HG03095 (cell line): ENCODE measurements around the gene FAM181A.

Source experiments
- ATAC-seq: cut with Tn5 transposase; IDR thresholded peaks from one replicate; pipeline ENCODE4 v1.9.1; 2021; ENCODE audit warnings: moderate library complexity; ENCODE audit not compliant: unreplicated experiment

Gene FAM181A

GRCh38 chr14:93903342-93904184 lies 23.6 kb upstream of the FAM181A start:
- ATAC-seq = no peak

DNA sequence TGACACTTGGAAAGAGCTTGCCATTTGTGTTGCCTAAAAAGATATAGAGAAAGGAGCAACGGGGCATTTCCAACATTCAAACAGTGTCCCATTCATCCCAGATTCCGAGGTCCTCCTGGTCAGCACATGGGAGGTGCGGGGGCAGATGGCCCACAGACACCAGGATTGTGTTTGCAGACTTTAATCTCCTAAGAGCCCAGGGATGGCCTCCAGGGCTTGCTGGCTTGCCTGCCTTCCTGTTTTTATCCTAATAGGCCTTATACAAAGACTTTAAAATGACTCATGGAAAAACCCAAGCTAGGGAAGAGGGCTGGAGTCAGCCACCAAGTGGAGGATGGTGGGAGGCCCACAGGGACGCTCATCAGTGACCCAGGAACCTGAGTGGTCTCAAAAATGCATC lies 21.5 kb upstream of the FAM181A start:
- ATAC-seq = no peak

DNA sequence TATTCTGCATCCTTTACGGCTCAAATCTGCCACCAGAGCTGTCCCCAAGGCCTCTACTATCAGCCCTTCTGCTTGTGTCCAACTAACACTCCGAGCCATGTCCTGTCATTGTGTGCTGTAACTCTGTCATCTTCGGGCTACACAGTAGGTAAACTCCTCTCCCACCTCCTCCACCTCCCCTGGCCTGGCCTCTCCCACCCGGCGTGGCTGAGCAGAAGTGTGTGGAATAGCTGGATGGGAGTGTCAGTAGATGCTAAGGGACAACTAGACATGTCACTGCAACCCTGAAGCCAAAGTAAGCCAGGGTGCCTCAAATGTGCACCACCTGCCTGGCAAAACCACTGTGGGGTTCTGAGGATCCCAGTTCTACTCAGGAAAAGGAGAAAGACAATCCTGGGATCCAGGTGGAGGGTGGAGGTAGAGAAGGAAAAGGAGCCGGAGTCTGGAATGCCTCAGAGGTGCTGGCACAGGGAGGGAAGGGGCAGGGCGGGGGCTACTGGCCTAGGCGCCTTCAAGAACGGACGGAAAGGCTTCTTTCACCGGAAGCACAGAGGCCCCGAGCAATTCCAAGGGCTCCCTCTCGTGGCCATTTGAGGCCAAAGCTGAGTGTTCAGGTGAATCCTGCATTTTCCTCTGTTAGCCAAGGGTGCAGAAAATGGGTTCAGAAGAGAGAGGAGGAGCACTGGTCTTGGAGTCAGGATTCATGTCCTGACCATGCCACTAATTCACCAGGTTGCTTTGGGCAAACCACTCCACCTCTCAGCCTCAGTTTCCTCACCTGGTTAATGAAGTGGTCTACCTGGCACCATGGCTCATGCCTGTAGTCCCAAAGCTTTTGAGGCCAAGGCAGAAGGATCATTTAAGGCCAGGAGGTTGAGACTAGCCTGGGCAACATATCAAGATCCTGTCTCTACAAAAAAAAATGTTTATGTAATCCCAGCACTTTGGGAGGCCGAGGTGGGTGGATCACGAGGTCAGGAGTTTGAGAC lies 20.5 kb upstream of the FAM181A start:
- ATAC-seq = peak; percentile 63

- ATAC-seq = no peak
Observed at GRCh38 chr14:93909429-93910128, 17.6 kb upstream of the FAM181A start.

- no peak for ATAC-seq
Observed at GRCh38 chr14:93911975-93912615, 15.0 kb upstream of the FAM181A start.

GRCh38 chr14:93912782-93913181 lies 14.4 kb upstream of the FAM181A start:
- ATAC-seq = no peak

DNA sequence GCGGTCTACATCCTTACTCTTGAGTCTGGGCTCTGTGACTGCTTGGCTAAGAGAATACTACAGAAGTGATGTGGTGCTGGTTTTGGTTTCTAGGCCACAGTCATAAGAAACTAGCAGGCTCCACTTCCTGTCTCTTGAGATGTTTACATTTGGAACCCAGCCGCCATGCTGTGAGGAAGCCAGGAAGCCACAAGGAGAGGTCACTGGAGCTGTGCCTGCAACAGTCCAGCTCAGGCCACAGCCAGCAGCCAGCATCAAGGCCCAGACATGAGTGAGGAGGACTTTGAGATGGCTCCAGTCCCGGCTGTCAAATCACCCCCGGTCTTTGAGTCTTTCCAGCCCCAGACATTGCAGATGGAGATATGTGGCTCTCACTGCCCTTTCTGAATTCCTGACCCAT lies 12.9 kb upstream of the FAM181A start:
- ATAC-seq = no peak

GRCh38 chr14:93915070-93915705 lies 12.0 kb upstream of the FAM181A start:
- no peak for ATAC-seq

- no peak for ATAC-seq
Observed at GRCh38 chr14:93915800-93916199, 11.3 kb upstream of the FAM181A start.

DNA sequence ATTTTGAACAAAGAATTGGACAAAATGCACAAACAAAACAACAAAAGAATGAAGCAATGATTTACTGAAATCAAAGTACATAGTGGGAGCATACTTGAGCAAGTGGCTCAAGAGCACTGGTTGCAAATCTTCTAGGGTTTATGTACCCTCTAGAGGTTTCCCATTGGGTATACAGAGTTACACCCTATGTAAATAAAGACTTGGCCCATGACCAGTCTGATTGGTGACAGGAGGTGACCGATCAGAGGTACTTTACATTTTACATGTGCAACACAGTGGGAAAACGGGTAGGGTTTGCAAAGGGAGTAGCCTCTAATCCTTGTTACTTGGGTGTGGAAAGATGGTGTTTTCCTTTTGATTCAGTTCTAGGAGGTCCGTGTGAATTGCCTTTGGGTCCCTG lies 10.6 kb upstream of the FAM181A start:
- no peak for ATAC-seq

DNA sequence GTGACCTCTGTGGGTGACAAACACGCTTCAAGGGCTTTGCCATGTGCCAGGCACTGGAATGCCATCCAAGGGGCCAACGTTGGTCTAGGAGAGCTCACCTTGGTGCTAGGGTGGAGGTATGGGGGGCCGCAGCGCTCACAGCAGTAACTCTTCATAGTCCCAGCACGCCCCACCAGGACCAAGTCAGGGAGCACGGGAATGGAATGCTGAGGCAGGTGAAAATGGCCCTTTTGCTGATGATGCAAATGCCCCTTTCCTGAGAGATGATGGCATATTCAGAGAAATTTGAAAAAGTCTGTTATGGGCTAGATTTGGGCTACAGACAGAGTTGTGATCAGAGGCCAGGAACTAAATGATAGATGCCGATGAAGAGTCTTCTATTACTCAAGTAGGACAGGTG lies 10.0 kb upstream of the FAM181A start:
- ATAC-seq = no peak

DNA sequence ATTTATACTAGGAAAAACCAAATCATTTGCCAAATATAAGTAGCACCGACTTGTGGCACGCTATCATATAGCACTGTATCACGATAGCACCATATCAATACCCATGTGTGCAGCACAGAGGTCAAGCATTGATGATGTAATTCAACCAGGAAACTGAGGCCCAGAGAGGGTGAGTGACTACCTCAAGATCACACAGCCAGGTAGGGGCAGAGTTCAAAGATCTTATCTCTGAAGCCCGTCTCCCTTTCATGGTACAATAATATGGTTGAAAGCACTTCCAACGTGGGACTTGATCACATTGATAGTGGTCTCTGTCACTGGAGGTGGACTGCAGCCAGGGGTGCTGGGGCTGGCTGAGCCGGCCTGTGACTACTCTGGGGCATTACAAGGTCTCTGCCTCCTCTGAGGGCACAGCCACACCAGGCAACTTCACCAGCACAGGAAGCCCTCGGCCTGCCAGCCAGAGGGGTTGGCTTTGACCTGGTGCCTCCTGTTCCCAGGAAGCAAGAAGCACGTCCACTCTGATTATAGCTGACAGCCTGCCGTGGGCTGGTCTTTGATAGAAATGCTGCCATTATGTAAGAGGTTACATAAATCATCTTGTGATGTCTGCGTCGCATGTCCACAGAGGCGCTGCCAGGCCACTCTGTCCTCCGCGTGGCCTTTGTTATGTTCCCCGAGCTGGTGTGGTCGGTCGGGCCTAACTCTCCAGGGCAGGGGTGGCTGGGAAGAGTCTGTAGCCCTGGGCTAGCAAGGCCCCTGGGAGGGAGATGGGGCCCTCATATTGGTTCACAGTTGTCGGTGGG lies 5.9 kb upstream of the FAM181A start:
- ATAC-seq = no peak

- no peak for ATAC-seq
Observed at GRCh38 chr14:93923626-93924025, 3.5 kb upstream of the FAM181A start.

DNA sequence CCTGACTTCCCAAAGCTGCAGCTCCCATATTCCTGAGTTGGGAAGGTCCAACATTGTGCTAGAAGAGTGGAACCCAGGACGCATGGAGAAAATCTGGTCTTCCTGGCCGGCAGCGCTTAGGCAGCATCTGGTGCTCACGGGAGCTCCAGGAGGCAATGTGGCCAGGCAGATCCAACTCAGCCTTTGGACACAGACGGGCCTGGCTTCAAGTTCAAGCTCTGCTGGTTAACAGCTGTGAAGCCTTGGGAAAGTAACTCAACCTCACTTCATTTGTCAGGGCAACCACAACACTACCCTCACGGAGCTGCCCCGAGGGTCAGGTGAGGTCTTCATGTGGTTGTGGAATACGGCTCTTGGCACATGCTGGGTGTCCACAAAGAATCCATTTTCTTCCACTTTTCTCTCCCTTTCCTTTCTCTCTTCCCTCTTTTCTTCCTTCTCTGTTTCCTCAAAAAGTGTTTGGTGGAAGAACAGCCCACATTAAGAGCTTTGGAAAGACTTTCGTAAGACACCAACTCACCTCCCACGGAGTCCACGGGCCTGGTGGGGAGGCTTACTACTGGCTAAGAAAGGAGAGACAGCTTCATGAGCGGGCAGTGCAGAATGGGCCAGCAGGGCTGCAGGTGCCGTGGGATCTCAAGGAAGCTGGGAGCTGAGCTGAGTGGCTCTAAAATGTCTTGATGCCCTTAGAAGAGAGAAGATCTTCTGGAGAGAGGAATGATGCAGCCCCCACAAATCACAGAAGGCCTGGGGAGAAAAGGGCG lies 2.4 kb upstream of the FAM181A start:
- no peak for ATAC-seq

GRCh38 chr14:93925374-93925895 lies 1.7 kb upstream of the FAM181A start:
- no peak for ATAC-seq

DNA sequence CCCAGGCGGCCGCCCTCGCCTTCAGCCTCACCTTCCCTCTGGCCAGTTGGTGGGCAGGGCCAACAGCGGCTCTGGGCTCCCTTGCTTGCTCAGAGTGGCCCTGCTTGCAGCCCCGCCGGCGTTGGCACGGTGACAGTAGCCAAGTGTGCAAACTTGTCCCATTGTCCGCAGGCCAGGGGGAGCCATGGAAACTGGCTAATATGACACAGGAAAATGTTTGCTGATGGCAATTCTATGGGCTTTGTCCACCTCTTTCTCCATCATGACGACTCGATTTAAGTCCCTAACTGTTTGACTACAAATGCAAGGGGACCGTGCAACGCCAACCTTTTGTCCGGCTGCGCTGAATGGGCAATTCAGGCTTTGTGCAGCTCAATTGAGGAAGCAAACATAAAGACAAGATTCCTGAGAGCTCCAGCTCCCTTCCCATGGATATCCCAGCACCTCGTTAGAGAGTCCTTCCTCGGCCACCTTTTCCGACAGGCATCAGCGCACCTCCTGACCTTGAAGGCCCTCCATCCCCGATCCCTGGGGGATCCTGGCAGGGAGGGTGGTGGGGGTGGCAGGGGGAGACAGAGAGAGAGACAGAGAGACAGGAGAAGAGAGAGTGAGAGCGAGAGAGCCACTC lies 785 bp upstream of the FAM181A start:
- no peak for ATAC-seq

GRCh38 chr14:93927800-93928145 lies 629 bp downstream of the FAM181A start:
- no peak for ATAC-seq
